Activated CD4-positive, alpha-beta memory T cell treated with anti-CD3 and anti-CD28 coated beads, Interleukin-2, amount 10 ng/mL, durations not matched to agents 7 days and 5 days (primary cell): ENCODE measurements around the gene CRB1. TPM values are rescaled to one million over a fixed set of nuclear protein-coding genes. Genes with fewer than 3 reads are reported as not detected.

Source experiments
- CTCF ChIA-PET: fragments of 350-600 bp; sonication (Branson Sonifier 250); formaldehyde crosslinking; loops from one replicate; lab custom pipeline; 2021; ENCODE audit warnings: antibody characterized with exemption, inconsistent platforms; lab: Charles Lee
- POLR2A ChIA-PET: fragments of 350-600 bp; sonication (Branson Sonifier 250); formaldehyde crosslinking; loops from one replicate; lab custom pipeline; 2021; ENCODE audit warnings: antibody characterized with exemption; lab: Charles Lee
- DNase-seq: peaks from one replicate; pipeline ENCODE4 v3.0.0-alpha.2; 2020
- H3K27ac Mint-ChIP-seq: one replicate; pipeline ENCODE4 v1.8.0; 2021; ENCODE audit warnings: mild to moderate bottlenecking, mixed read lengths
- H3K27me3 Mint-ChIP-seq: one replicate; pipeline ENCODE4 v1.8.0; 2021; ENCODE audit warnings: mixed read lengths
- H3K36me3 Mint-ChIP-seq: one replicate; pipeline ENCODE4 v1.8.0; 2021; ENCODE audit warnings: low read depth, mixed read lengths
- H3K4me1 Mint-ChIP-seq: one replicate; pipeline ENCODE4 v1.8.0; 2021; ENCODE audit warnings: mixed read lengths
- H3K4me3 Mint-ChIP-seq: one replicate; pipeline ENCODE4 v1.8.0; 2021; ENCODE audit warnings: mild to moderate bottlenecking, mixed read lengths
- H3K9me3 Mint-ChIP-seq: one replicate; pipeline ENCODE4 v1.8.0; 2021; ENCODE audit warnings: mixed read lengths
- total RNA-seq, 2 experiments: library from RNA; stranded (reverse); gene quantifications; one replicate each; pipeline ENCODE4 v1.2.3, GENCODE V29; 2021

The CRB1 gene
- total RNA-seq, 2 experiments from 2014 or later, result not detected

DNA sequence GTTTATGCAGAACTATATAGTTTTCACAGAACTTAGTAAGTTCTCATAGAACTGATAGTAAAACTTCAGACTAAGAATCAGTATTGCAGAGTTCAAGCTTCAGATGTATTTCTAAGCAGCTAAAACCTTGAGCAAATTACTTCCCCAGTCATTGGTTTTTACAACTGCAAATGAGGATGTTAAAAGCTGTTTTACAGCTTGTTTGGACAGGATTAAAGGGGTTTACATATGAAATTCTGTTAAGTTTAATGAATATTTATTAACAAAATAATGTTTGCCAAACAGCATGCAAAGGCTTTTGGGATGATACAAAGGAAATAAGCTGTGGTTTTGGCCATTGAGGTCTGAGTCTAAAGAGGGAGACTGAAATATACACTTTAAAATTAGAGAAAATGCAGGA is 39.1 kb downstream of the CRB1 start:
- peaks cover 3% of the 10 kb centered on the region for H3K27me3 Mint-ChIP-seq
- H3K4me1 Mint-ChIP-seq, result no peaks in the 10 kb centered on the region
- no peak overlapping the region for H3K27ac Mint-ChIP-seq
- H3K36me3 Mint-ChIP-seq, result no peaks in the 10 kb centered on the region
- no peak for DNase-seq
- POLR2A ChIA-PET, result no interaction called here
- CTCF ChIA-PET, result interaction anchor here (0.7 kb wide), 1 partner anchor 127 kb away, joined by 3 read pairs; no protein-coding TSS in a partner anchor
- no peak overlapping the region for H3K4me3 Mint-ChIP-seq
- no peaks in the 10 kb centered on the region for H3K9me3 Mint-ChIP-seq

DNA sequence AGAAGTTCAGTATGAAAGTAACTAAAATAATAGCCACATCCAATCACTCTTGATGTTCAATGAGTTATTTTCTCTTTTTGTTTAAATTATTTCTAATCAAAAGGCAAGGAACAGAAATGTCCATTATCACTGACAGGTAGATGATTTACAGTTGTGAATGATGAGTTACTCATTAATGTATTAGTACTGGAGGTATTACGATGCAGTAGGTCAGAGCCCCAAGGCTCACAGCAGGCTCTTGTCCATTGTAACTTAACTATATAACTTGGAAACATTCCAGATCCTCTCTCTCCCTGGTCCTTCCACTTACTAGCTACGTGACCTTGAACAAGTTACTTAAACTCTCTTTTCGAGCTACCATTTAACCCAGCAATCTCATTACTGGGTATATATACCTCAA is 39.5 kb downstream of the CRB1 start:
- H3K9me3 Mint-ChIP-seq, result no peaks in the 10 kb centered on the region
- no peaks in the 10 kb centered on the region for H3K4me1 Mint-ChIP-seq
- no peak overlapping the region for H3K27ac Mint-ChIP-seq
- no peaks in the 10 kb centered on the region for H3K36me3 Mint-ChIP-seq
- no peak overlapping the region for H3K4me3 Mint-ChIP-seq
- DNase-seq, result no peak
- peaks cover 3% of the 10 kb centered on the region for H3K27me3 Mint-ChIP-seq
- CTCF ChIA-PET, result interaction anchor here (0.7 to 0.9 kb wide), 2 partner anchors 18 to 127 kb away, joined by 3 read pairs; no protein-coding TSS in a partner anchor
- POLR2A ChIA-PET, result no interaction called here

DNA sequence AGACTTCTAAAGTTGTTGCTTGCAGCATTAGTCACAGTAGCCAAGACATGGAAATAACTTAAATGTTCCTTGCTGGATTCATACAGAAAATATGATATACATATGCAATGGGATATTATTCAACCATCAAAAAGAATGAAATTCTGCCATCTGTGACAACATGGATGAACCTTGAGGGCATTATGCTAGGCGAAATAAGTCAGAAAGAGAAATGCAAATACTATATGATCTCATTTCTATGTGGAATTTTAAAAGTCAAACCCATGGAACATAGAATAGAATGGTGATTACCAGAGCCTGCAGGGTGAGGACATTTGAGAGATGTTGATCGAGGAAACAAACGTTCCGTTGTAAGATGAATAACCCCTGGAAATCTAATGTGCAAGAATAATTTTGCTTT is 43.0 kb downstream of the CRB1 start:
- no peaks in the 10 kb centered on the region for H3K4me1 Mint-ChIP-seq
- POLR2A ChIA-PET, result no interaction called here
- H3K36me3 Mint-ChIP-seq, result no peaks in the 10 kb centered on the region
- no peaks in the 10 kb centered on the region for H3K9me3 Mint-ChIP-seq
- CTCF ChIA-PET, result no interaction called here
- no peaks in the 10 kb centered on the region for H3K27me3 Mint-ChIP-seq
- DNase-seq, result no peak
- H3K27ac Mint-ChIP-seq, result no peak overlapping the region
- no peak overlapping the region for H3K4me3 Mint-ChIP-seq

DNA sequence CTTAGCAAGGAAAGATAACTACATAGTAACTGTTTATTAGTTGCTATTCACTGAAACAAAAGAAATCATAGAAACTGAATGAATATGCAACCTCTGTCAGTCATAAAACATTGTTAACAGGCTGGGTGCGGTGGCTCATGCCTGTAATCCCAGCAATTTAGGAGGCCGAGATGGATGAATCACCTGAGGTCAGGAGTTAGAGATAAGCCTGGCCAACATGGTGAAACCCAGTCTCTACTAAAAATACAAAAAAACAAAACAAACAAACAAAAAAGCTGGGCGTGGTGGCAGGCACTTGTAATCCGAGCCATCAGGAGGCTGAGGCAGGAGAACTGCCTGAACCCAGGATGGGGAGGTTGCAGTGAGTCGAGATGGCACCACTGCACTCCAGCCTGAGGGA is 44.1 kb downstream of the CRB1 start:
- POLR2A ChIA-PET, result no interaction called here
- CTCF ChIA-PET, result no interaction called here
- Mint-ChIP-seq H3K4me1 (no peaks in the 10 kb centered on the region), H3K27ac (no peak overlapping the region), H3K36me3 (no peaks in the 10 kb centered on the region), H3K27me3 (no peaks in the 10 kb centered on the region), H3K9me3 (no peaks in the 10 kb centered on the region), H3K4me3 (no peak overlapping the region)
- DNase-seq, result no peak

DNA sequence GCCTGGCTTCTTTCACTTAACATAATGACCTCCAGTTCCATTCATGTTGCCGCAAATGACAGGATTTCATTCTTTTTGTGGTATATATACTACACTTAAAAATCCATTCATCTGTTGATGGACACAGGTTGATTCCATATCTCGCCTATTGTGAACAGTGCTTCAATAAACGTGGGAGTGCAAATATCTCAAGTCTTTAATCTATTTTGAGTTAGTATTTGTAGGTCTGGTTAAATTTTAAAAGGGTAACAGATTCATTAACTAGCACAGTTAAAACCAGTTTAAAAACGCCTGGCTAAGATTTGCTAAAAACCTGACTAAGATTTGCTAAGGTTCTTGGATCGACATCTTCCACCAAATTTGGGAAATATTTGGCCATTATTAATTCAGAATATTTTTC is 45.7 kb downstream of the CRB1 start:
- Mint-ChIP-seq H3K4me3 (no peak overlapping the region), H3K4me1 (no peaks in the 10 kb centered on the region), H3K27ac (no peak overlapping the region), H3K36me3 (no peaks in the 10 kb centered on the region), H3K9me3 (no peaks in the 10 kb centered on the region), H3K27me3 (no peaks in the 10 kb centered on the region)
- CTCF ChIA-PET, result no interaction called here
- no peak for DNase-seq
- POLR2A ChIA-PET, result no interaction called here

DNA sequence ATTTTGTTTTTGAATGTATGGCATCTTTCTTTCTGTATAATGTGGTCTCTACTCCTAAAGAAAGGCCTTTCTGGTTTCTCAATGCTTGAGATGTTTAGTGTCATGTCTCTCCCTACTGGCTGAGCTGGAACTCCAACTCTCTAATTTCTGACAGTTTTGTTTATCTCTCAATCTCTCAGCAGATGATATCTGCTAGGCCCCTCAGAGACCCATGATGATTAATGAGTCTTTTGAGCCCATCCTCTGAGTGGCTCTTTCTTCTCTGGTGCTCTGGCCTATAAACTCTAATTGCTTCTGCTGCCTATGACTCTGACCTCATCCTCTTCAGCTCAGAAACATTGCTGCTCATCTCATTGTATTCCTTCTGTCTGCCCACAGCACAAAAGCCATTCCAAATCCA is 46.6 kb downstream of the CRB1 start:
- ChIA-PET CTCF (no interaction called here), POLR2A (no interaction called here)
- Mint-ChIP-seq H3K9me3 (no peaks in the 10 kb centered on the region), H3K36me3 (no peaks in the 10 kb centered on the region), H3K27ac (no peak overlapping the region), H3K4me3 (no peak overlapping the region), H3K27me3 (no peaks in the 10 kb centered on the region), H3K4me1 (no peaks in the 10 kb centered on the region)
- no peak for DNase-seq

DNA sequence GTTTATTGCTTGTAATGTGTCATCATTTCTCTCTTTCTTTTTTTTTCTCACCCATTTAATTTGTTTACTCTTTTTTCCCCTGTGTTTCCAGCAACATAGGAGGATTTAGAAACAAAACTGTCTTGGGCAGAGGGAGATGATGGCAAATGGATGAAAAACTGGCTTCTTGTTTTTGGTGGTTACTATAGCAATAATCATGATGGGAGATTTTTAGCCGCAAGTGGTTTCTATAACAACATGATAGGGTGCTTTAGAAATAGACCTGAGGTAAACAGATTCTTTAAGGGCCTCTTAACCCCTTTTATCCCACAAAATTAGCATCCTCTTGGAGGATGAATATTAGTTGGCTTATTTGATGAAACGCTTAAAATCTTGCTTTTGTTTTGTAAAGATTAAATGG is 51.6 kb downstream of the CRB1 start:
- Mint-ChIP-seq H3K36me3 (no peaks in the 10 kb centered on the region), H3K4me1 (no peaks in the 10 kb centered on the region), H3K27ac (no peak overlapping the region), H3K27me3 (no peaks in the 10 kb centered on the region), H3K9me3 (no peaks in the 10 kb centered on the region), H3K4me3 (no peak overlapping the region)
- CTCF ChIA-PET, result no interaction called here
- POLR2A ChIA-PET, result no interaction called here
- no peak for DNase-seq

DNA sequence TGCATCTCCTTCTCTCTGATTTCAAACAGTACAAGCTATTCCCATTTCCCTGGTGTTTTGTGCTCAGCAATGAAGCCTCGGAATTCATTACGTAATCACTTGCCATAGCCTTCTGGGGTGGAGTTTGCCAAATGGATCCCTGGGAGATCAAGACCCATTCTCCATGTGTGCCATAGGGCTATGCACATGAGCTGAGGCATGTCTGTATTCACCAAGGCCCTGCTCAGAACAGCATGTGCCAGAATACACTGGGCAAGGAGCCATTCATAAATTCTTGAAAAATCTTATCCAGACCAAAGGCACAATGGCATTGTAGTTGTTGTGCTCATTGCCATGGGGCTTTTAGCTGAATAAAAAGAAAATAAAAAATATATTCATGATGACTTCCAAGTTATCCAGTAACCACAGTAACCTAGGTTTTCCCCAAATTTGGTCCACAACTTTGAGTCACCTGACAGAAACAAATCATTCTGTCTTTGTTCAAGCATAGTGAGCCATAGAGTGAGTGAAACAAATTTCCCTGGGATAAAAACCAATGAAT is 53.0 kb downstream of the CRB1 start:
- no peaks in the 10 kb centered on the region for H3K4me1 Mint-ChIP-seq
- POLR2A ChIA-PET, result no interaction called here
- no peaks in the 10 kb centered on the region for H3K36me3 Mint-ChIP-seq
- H3K9me3 Mint-ChIP-seq, result no peaks in the 10 kb centered on the region
- no peak overlapping the region for H3K27ac Mint-ChIP-seq
- CTCF ChIA-PET, result no interaction called here
- no peaks in the 10 kb centered on the region for H3K27me3 Mint-ChIP-seq
- H3K4me3 Mint-ChIP-seq, result no peak overlapping the region
- DNase-seq, result no peak

DNA sequence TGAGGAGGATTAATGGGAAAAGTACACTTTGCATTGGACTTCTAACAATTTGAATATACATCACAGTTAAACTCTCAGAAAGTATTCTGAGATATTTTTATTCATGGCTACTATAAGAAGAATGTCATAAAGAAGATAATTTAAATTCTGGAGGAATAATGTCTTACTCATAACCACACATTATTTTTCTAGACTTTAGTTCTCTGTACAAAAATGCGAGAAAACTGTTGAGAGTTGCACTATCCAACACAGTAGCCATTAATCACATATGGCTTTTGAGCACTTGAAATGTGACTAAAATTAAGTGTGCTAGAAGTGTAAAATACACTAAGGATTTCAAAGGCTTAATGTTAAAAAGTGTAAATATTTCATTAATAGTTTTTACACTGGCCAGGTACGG is 53.8 kb downstream of the CRB1 start:
- no peak overlapping the region for H3K27ac Mint-ChIP-seq
- no peaks in the 10 kb centered on the region for H3K36me3 Mint-ChIP-seq
- POLR2A ChIA-PET, result no interaction called here
- no peaks in the 10 kb centered on the region for H3K9me3 Mint-ChIP-seq
- no peak for DNase-seq
- CTCF ChIA-PET, result no interaction called here
- H3K4me1 Mint-ChIP-seq, result no peaks in the 10 kb centered on the region
- H3K4me3 Mint-ChIP-seq, result no peak overlapping the region
- H3K27me3 Mint-ChIP-seq, result no peaks in the 10 kb centered on the region

DNA sequence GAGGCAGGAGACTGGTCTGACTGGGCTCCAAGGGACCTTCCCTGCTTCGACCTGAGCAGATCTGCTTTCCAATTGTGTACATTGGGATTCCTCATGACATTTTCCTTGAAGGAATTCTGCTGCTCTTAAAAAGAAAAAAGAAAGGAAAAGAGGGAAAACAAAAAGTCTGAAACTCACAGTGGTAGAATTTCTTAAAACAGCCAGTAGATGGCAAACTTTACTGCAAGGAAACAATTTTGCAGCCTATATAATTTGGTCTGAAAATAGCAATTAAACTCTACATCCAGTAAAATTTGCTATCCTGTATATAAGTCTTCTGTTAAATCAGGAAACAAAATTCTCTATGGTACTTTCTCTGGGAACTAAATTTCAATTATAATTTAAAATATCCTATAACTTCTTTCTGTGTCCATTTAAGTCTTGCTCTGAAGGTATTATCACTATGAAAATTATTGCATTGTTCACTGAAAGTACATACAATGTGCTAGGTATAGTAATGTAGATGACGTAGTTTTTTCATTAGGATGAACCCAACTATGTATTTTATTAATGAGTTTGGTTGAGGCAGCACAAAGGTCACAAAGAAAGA is 59.8 kb downstream of the CRB1 start:
- Mint-ChIP-seq H3K27ac (no peak overlapping the region), H3K4me3 (no peak overlapping the region), H3K4me1 (no peaks in the 10 kb centered on the region), H3K36me3 (no peaks in the 10 kb centered on the region), H3K9me3 (no peaks in the 10 kb centered on the region), H3K27me3 (peaks cover 3% of the 10 kb centered on the region)
- POLR2A ChIA-PET, result no interaction called here
- CTCF ChIA-PET, result interaction anchor here (0.7 to 2.3 kb wide), 3 partner anchors 29 to 31 kb away, joined by 3 to 12 read pairs (median 3); no protein-coding TSS in a partner anchor
- no peak for DNase-seq

DNA sequence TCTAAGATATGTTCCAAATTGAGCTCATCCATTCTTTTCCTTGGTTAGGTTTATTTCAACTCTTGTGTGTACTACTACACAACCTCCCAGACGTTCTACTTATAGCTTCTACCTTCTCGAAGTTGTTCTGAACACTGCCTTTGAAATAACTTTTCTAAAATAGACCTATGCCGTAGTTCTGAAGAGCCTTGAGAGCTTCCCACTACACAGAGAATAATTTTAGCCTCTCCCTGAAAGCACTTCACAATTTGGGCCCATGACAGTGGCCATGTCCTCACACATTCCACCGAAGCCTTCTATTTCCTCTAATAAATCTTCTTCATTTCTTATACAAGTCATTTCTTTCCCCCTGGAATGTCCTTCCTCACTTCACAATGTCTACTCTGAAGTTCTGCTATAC is 62.2 kb downstream of the CRB1 start:
- ChIA-PET POLR2A (no interaction called here), CTCF (interaction anchor here (1.6 kb wide), 1 partner anchor 26 kb away, joined by 14 read pairs; no protein-coding TSS in a partner anchor)
- Mint-ChIP-seq H3K27ac (no peak overlapping the region), H3K4me3 (no peak overlapping the region), H3K9me3 (no peaks in the 10 kb centered on the region), H3K4me1 (no peaks in the 10 kb centered on the region), H3K27me3 (peaks cover 3% of the 10 kb centered on the region), H3K36me3 (no peaks in the 10 kb centered on the region)
- no peak for DNase-seq

DNA sequence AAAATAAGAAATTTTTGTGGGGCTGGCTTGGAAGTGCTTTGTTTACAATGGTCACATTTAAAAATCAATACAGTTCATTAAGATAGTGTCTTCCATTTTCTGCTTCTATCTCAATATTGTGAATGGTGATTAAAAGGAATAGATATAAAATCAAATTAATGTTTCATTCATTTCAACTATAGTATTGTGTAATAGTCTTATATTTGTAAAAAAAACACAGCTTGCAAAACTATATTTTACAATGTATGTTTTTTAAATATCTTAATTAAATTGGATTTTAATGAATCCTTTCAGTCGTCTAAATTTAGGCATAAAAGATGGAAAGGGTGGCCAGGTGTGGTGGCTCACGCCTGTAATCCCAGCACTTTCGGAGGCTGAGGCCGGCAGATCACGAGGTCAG is 63.5 kb downstream of the CRB1 start:
- Mint-ChIP-seq H3K27ac (no peak overlapping the region), H3K4me1 (no peaks in the 10 kb centered on the region), H3K36me3 (no peaks in the 10 kb centered on the region), H3K27me3 (peaks cover 3% of the 10 kb centered on the region), H3K4me3 (no peak overlapping the region), H3K9me3 (no peaks in the 10 kb centered on the region)
- DNase-seq, result no peak
- ChIA-PET POLR2A (no interaction called here), CTCF (interaction anchor here (1.0 to 2.5 kb wide), 4 partner anchors 23 to 151 kb away, joined by 3 to 7 read pairs (median 4); no protein-coding TSS in a partner anchor)

DNA sequence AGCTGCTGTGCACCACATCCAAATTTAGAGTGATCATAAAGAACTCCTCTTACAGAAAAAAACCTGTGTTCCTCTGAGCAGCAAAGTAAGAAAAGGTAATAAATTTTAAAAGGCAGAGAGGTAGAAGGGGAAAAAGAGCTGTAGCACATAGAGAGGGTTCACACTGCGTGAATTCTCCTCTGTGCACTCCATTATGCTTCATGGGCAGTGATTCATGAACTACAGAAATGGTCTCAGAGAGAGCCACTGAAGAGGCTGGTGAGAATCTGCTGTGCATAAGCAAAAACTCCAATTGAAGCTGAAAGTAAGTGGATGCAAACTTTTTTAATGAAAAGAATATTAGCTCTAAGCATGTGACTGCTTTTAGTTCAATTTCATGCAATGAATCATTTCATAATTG is 65.0 kb downstream of the CRB1 start:
- Mint-ChIP-seq H3K36me3 (no peaks in the 10 kb centered on the region), H3K27me3 (peaks cover 3% of the 10 kb centered on the region), H3K27ac (no peak overlapping the region), H3K9me3 (no peaks in the 10 kb centered on the region), H3K4me1 (no peaks in the 10 kb centered on the region), H3K4me3 (no peak overlapping the region)
- POLR2A ChIA-PET, result no interaction called here
- DNase-seq, result no peak
- CTCF ChIA-PET, result interaction anchor here (1.9 to 2.5 kb wide), 2 partner anchors 24 to 153 kb away, joined by 6 to 7 read pairs; no protein-coding TSS in a partner anchor

DNA sequence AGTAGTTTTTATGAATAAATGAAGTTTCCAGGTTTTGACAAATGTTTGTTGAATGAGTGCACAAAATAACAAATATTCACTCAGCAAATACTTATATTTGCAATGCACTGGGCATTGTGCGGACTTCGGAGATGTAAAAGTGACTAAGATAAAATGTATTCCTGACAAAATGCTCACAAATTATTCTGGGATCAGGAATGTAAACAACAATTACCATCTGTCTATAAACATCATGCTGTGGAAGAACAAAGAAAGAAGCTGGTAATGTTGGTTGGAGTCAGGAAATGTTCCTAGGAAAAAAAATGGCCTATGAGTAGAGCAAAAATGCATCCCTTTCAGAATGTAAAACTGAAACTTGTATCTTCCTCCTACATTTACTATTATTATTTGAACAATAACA is 68.5 kb downstream of the CRB1 start:
- no peak overlapping the region for H3K27ac Mint-ChIP-seq
- ChIA-PET CTCF (interaction anchor here (0.7 to 1.8 kb wide), 2 partner anchors 126 to 157 kb away, joined by 3 to 11 read pairs; no protein-coding TSS in a partner anchor), POLR2A (no interaction called here)
- DNase-seq, result no peak
- no peaks in the 10 kb centered on the region for H3K9me3 Mint-ChIP-seq
- peaks cover 10% of the 10 kb centered on the region for H3K27me3 Mint-ChIP-seq
- H3K4me1 Mint-ChIP-seq, result peaks cover 1% of the 10 kb centered on the region
- H3K4me3 Mint-ChIP-seq, result no peak overlapping the region
- no peaks in the 10 kb centered on the region for H3K36me3 Mint-ChIP-seq
